Activated T-cell treated with anti-CD3 and anti-CD28 coated beads, Interleukin-2, amount 50 U/mL, for 4 hours (primary cell): ENCODE measurements around the gene HLTF. TPM values are rescaled to one million over a fixed set of nuclear protein-coding genes. Genes with fewer than 3 reads are reported as not detected.
"Not testable (repeated sequence)": the region's sequence is repeated elsewhere in the genome, so short reads cannot be mapped to it uniquely, and the experiment has no call there.

ENCODE experiments used
- ATAC-seq, 2 donors: fragments of 200-7000 bp; cut with Tn5 transposase; one replicate each; pipeline ENCODE4 v1.10.0; 2021
- DNase-seq: peaks from one replicate; pipeline ENCODE4 v3.0.0-alpha.2; 2020
- H3K27me3 Mint-ChIP-seq: one replicate; pipeline ENCODE4 v1.8.0; 2021; ENCODE audit warnings: low read depth, mixed read lengths
- H3K36me3 Mint-ChIP-seq: one replicate; pipeline ENCODE4 v1.8.0; 2022; ENCODE audit warnings: mixed read lengths; ENCODE audit not compliant: insufficient read depth
- H3K4me1 Mint-ChIP-seq: one replicate; pipeline ENCODE4 v1.8.0; 2021; ENCODE audit warnings: low read depth, mixed read lengths
- H3K4me3 Mint-ChIP-seq: one replicate; pipeline ENCODE4 v1.8.0; 2021; ENCODE audit warnings: mild to moderate bottlenecking, moderate library complexity, mixed read lengths
- H3K9me3 Mint-ChIP-seq: one replicate; pipeline ENCODE4 v1.8.0; 2021; ENCODE audit warnings: mixed read lengths
- total RNA-seq, 3 donors: library from RNA; stranded (reverse); gene quantifications; one replicate each; pipeline ENCODE4 v1.2.1, GENCODE V29; 2021

Gene HLTF
- total RNA-seq, 3 donors from 2014 or later, result 13.2 to 14.2 (median 13.6) TPM

GRCh38 chr3:149101154-149101553 is 14.8 kb upstream of the HLTF start:
- Mint-ChIP-seq H3K27me3 (no peaks in the 10 kb centered on the region), H3K4me3 (no peak overlapping the region), H3K4me1 (no peaks in the 10 kb centered on the region), H3K9me3 (peaks cover 4% of the 10 kb centered on the region), H3K36me3 (no peaks in the 10 kb centered on the region)
- ATAC-seq (no peak), DNase-seq (no peak)

- H3K4me3 Mint-ChIP-seq, H3K9me3 Mint-ChIP-seq, H3K36me3 Mint-ChIP-seq, H3K4me1 Mint-ChIP-seq, ATAC-seq, DNase-seq, H3K27me3 Mint-ChIP-seq: not testable (repeated sequence)
Measured at GRCh38 chr3:149097987-149098386, 11.7 kb upstream of the HLTF start.

GRCh38 chr3:149095487-149095886 is 9.2 kb upstream of the HLTF start:
- H3K27me3 Mint-ChIP-seq, result no peaks in the 10 kb centered on the region
- H3K4me3 Mint-ChIP-seq, result no peak overlapping the region
- no peaks in the 10 kb centered on the region for H3K36me3 Mint-ChIP-seq
- ATAC-seq (no peak), DNase-seq (no peak)
- no peaks in the 10 kb centered on the region for H3K4me1 Mint-ChIP-seq
- H3K9me3 Mint-ChIP-seq, result no peaks in the 10 kb centered on the region

GRCh38 chr3:149091983-149092382 is 5.7 kb upstream of the HLTF start:
- Mint-ChIP-seq H3K9me3 (no peaks in the 10 kb centered on the region), H3K27me3 (no peaks in the 10 kb centered on the region), H3K36me3 (no peaks in the 10 kb centered on the region), H3K4me3 (no peak overlapping the region), H3K4me1 (no peaks in the 10 kb centered on the region)
- ATAC-seq, result no peak
- DNase-seq, result no peak

GRCh38 chr3:149090907-149091306 is 4.6 kb upstream of the HLTF start:
- Mint-ChIP-seq H3K4me3 (no peak overlapping the region), H3K27me3 (no peaks in the 10 kb centered on the region), H3K36me3 (no peaks in the 10 kb centered on the region), H3K9me3 (no peaks in the 10 kb centered on the region), H3K4me1 (peaks cover 2% of the 10 kb centered on the region)
- ATAC-seq, result no peak
- no peak for DNase-seq

- H3K4me1 Mint-ChIP-seq, result peaks cover 6% of the 10 kb centered on the region
- no peaks in the 10 kb centered on the region for H3K36me3 Mint-ChIP-seq
- no peak overlapping the region for H3K4me3 Mint-ChIP-seq
- H3K9me3 Mint-ChIP-seq, result no peaks in the 10 kb centered on the region
- H3K27me3 Mint-ChIP-seq, result no peaks in the 10 kb centered on the region
- DNase-seq (no peak), ATAC-seq (no peak)
Measured at GRCh38 chr3:149090461-149090860, 4.1 kb upstream of the HLTF start.

GRCh38 chr3:149089395-149089794 is 3.1 kb upstream of the HLTF start:
- Mint-ChIP-seq H3K36me3 (no peaks in the 10 kb centered on the region), H3K9me3 (no peaks in the 10 kb centered on the region), H3K4me1 (peaks cover 12% of the 10 kb centered on the region), H3K4me3 (no peak overlapping the region), H3K27me3 (no peaks in the 10 kb centered on the region)
- ATAC-seq (no peak), DNase-seq (no peak)

GRCh38 chr3:149087208-149087607 is 875 bp upstream of the HLTF start:
- H3K4me1 Mint-ChIP-seq, result peaks cover 16% of the 10 kb centered on the region
- H3K4me3 Mint-ChIP-seq, result peak overlapping the region; percentile 94
- no peaks in the 10 kb centered on the region for H3K27me3 Mint-ChIP-seq
- no peak for ATAC-seq
- H3K36me3 Mint-ChIP-seq, result peaks cover 3% of the 10 kb centered on the region
- DNase-seq, result no peak
- H3K9me3 Mint-ChIP-seq, result no peaks in the 10 kb centered on the region

GRCh38 chr3:149085828-149086231 is 503 bp downstream of the HLTF start:
- Mint-ChIP-seq H3K9me3 (no peaks in the 10 kb centered on the region), H3K36me3 (peaks cover 3% of the 10 kb centered on the region), H3K27me3 (no peaks in the 10 kb centered on the region), H3K4me1 (peaks cover 16% of the 10 kb centered on the region), H3K4me3 (peak overlapping the region; percentile 94)
- ATAC-seq (peak; percentile 42 to 46), DNase-seq (peak; percentile 5)

- Mint-ChIP-seq H3K4me3 (no peak overlapping the region), H3K9me3 (no peaks in the 10 kb centered on the region), H3K27me3 (no peaks in the 10 kb centered on the region), H3K4me1 (peaks cover 17% of the 10 kb centered on the region), H3K36me3 (peaks cover 13% of the 10 kb centered on the region)
- ATAC-seq (no peak), DNase-seq (no peak)
Measured at GRCh38 chr3:149081772-149082171, 4.6 kb downstream of the HLTF start.

- Mint-ChIP-seq H3K4me1 (peaks cover 13% of the 10 kb centered on the region), H3K27me3 (no peaks in the 10 kb centered on the region), H3K9me3 (no peaks in the 10 kb centered on the region), H3K36me3 (peaks cover 13% of the 10 kb centered on the region), H3K4me3 (no peak overlapping the region)
- ATAC-seq (no peak), DNase-seq (no peak)
Measured at GRCh38 chr3:149080699-149081091, 5.6 kb downstream of the HLTF start.

- no peak for DNase-seq
- Mint-ChIP-seq H3K9me3 (no peaks in the 10 kb centered on the region), H3K27me3 (no peaks in the 10 kb centered on the region), H3K4me3 (no peak overlapping the region), H3K4me1 (peaks cover 10% of the 10 kb centered on the region), H3K36me3 (peaks cover 13% of the 10 kb centered on the region)
- ATAC-seq, result no peak
Measured at GRCh38 chr3:149080011-149080698, 6.2 kb downstream of the HLTF start.

- no peaks in the 10 kb centered on the region for H3K27me3 Mint-ChIP-seq
- no peak for DNase-seq
- no peak overlapping the region for H3K4me3 Mint-ChIP-seq
- H3K9me3 Mint-ChIP-seq, result no peaks in the 10 kb centered on the region
- peaks cover 2% of the 10 kb centered on the region for H3K4me1 Mint-ChIP-seq
- H3K36me3 Mint-ChIP-seq, result peaks cover 15% of the 10 kb centered on the region
- no peak for ATAC-seq
Measured at GRCh38 chr3:149077628-149078027, 8.7 kb downstream of the HLTF start.

- H3K9me3 Mint-ChIP-seq, result no peaks in the 10 kb centered on the region
- H3K27me3 Mint-ChIP-seq, result no peaks in the 10 kb centered on the region
- no peaks in the 10 kb centered on the region for H3K4me1 Mint-ChIP-seq
- peaks cover 14% of the 10 kb centered on the region for H3K36me3 Mint-ChIP-seq
- H3K4me3 Mint-ChIP-seq, result no peak overlapping the region
- DNase-seq, result no peak
- no peak for ATAC-seq
Measured at GRCh38 chr3:149067883-149068282, 18.4 kb downstream of the HLTF start.

GRCh38 chr3:149061776-149062175 is 24.6 kb downstream of the HLTF start:
- peaks cover 26% of the 10 kb centered on the region for H3K36me3 Mint-ChIP-seq
- no peak for DNase-seq
- H3K4me1 Mint-ChIP-seq, result no peaks in the 10 kb centered on the region
- H3K27me3 Mint-ChIP-seq, result no peaks in the 10 kb centered on the region
- ATAC-seq, result no peak
- no peak overlapping the region for H3K4me3 Mint-ChIP-seq
- H3K9me3 Mint-ChIP-seq, result no peaks in the 10 kb centered on the region
